SK-N-DZ (cell line): ENCODE results near the gene FAM219A. TPM values are rescaled to one million over a fixed set of nuclear protein-coding genes. Genes with fewer than 3 reads are reported as not detected.

ENCODE experiments used
- DNase-seq: peaks from one replicate; pipeline ENCODE4 v3.0.0-alpha.2; 2015; ENCODE audit warnings: low spot score
- polyA plus RNA-seq, 2 experiments: library from polyadenylated mRNA; depleted of rRNA; stranded (reverse); fragments of >200 nt; gene quantifications; 2 replicates each; pipeline ENCODE4 v1.2.3, GENCODE V29; 2014

Gene FAM219A
- 29.1 and 34.2 TPM in 2 replicates for polyA plus RNA-seq (2014; cell fraction: cytosol; rRNA removed)
- polyA plus RNA-seq (2014; cell fraction: nucleus; rRNA removed): 27.9 and 30.5 TPM in 2 replicates

- peak; percentile 98 for DNase-seq
Observed at GRCh38 chr9:34458013-34458958, at the start of gene FAM219A, which contains the start of gene DNAI1. Gene FAM219A (minus strand): TSS chr9:34458570. CDS start chr9:34458263, 307 bp downstream. Gene DNAI1 (plus strand): TSS chr9:34458805. CDS start chr9:34459006, 201 bp downstream.

GRCh38 chr9:34507966-34508365 lies 49.6 kb upstream of the FAM219A start:
- no peak for DNase-seq

GRCh38 chr9:34507556-34507955 lies 49.2 kb upstream of the FAM219A start:
- DNase-seq: no peak

GRCh38 chr9:34506623-34507022 lies 48.3 kb upstream of the FAM219A start:
- no peak for DNase-seq

- peak; percentile 78 for DNase-seq
Observed at GRCh38 chr9:34505370-34506120, 47.2 kb upstream of the FAM219A start.

GRCh38 chr9:34503406-34503805 lies 45.0 kb upstream of the FAM219A start:
- DNase-seq: no peak

GRCh38 chr9:34502891-34503290 lies 44.5 kb upstream of the FAM219A start:
- no peak for DNase-seq

- no peak for DNase-seq
Observed at GRCh38 chr9:34502471-34502870, 44.1 kb upstream of the FAM219A start.

GRCh38 chr9:34501889-34502425 lies 43.6 kb upstream of the FAM219A start:
- DNase-seq: peak; percentile 59

GRCh38 chr9:34501372-34501771 lies 43.0 kb upstream of the FAM219A start:
- no peak for DNase-seq

- DNase-seq: peak; percentile 58
Observed at GRCh38 chr9:34500623-34501267, 42.4 kb upstream of the FAM219A start.

- no peak for DNase-seq
Observed at GRCh38 chr9:34499076-34499475, 40.7 kb upstream of the FAM219A start.

GRCh38 chr9:34498553-34498952 lies 40.2 kb upstream of the FAM219A start:
- DNase-seq: no peak

GRCh38 chr9:34496149-34496712 lies 37.9 kb upstream of the FAM219A start:
- DNase-seq: no peak

- no peak for DNase-seq
Observed at GRCh38 chr9:34493972-34494535, 35.7 kb upstream of the FAM219A start.

GRCh38 chr9:34492051-34492450 lies 33.7 kb upstream of the FAM219A start:
- DNase-seq: no peak

- no peak for DNase-seq
Observed at GRCh38 chr9:34491596-34491995, 33.2 kb upstream of the FAM219A start.

- DNase-seq: no peak
Observed at GRCh38 chr9:34490760-34491159, 32.4 kb upstream of the FAM219A start.

GRCh38 chr9:34490360-34490759 lies 32.0 kb upstream of the FAM219A start:
- no peak for DNase-seq

- DNase-seq: no peak
Observed at GRCh38 chr9:34486572-34486971, 28.2 kb upstream of the FAM219A start.

GRCh38 chr9:34485822-34486221 lies 27.5 kb upstream of the FAM219A start:
- no peak for DNase-seq
